K562 (cell line): ENCODE results near the gene CHPF. TPM values are rescaled to one million over a fixed set of nuclear protein-coding genes. Genes with fewer than 3 reads are reported as not detected.
A peak's percentile ranks its signal among the peaks of the same experiment; 100 is the strongest.

Experiments
- ATAC-seq: fragments of 200-7000 bp; cut with Tn5 transposase; 3 replicates; pipeline ENCODE4 v1.9.1; 2020; ENCODE audit warnings: moderate library complexity
- Bru-seq: library from RNA; stranded (reverse); fragments of 400-500 nt; gene quantifications from one replicate; lab custom pipeline; 2021; lab: Mats Ljungman, UMichigan
- BruChase-seq, 2 experiments: library from RNA; stranded (reverse); fragments of 400-500 nt; gene quantifications; one replicate each; lab custom pipeline; 2021; lab: Mats Ljungman, UMichigan
- BruUV-seq: library from RNA; stranded (reverse); fragments of 400-500 nt; replicated peaks from 2 replicates; lab custom pipeline; 2021; lab: Mats Ljungman, UMichigan
- CTCF ChIA-PET: fragments of 300-600 bp; formaldehyde crosslinking; extraction: SDS; loops from one replicate; lab custom pipeline; 2021; ENCODE audit warnings: low intra/inter-chr PET ratio; lab: Yijun Ruan, JAX
- POLR2A ChIA-PET: fragments of 300-600, 350-650 bp; sonication (Branson Sonifier 250); formaldehyde crosslinking; extraction: SDS; loops from one replicate; lab custom pipeline; 2021; ENCODE audit warnings: antibody characterized with exemption, inconsistent platforms; lab: Yijun Ruan, JAX
- DNase-seq, 4 experiments: peaks; one replicate each; pipeline versions ENCODE4 v3.0.0 to v3.0.0-alpha.2; 2011 to 2018; ENCODE audit warnings: low spot score in 3 of 4, mixed read lengths in 3 of 4; ENCODE audit errors: extremely low read depth in 1 of 4
- FAIRE-seq: peaks from 2 replicates; lab custom pipeline; 2011; peaks lifted over from hg19 to GRCh38; lab: Jason Lieb, UNC
- H2AFZ ChIP-seq: 2 replicates; pipeline ENCODE4 v1.6.0; 2011; ENCODE audit warnings: low read depth, low read length, control low read depth, inconsistent platforms
- H3K27ac ChIP-seq: fragments of 200-600 bp; 3 replicates; pipeline ENCODE4 v1.8.0; 2011; ENCODE audit warnings: low read depth, mild to moderate bottlenecking, control low read depth, inconsistent platforms, low read length, moderate library complexity, mixed read lengths; ENCODE audit errors: extremely low read depth
- H3K27me3 ChIP-seq, 2 experiments: fragments of 300-600 bp in 1 of 2; 2 replicates in 1 of 2; 3 replicates in 1 of 2; pipeline versions ENCODE4 v1.6.0 to v1.8.0; 2011; ENCODE audit warnings: inconsistent platforms in 2 of 2, low read length in 2 of 2, mild to moderate bottlenecking in 1 of 2, mixed read lengths in 1 of 2, moderate library complexity in 1 of 2; ENCODE audit not compliant: control insufficient read depth in 2 of 2, insufficient read depth in 2 of 2
- H3K36me3 ChIP-seq: fragments of 300-600 bp; 3 replicates; pipeline ENCODE4 v1.8.0; 2011; ENCODE audit warnings: mild to moderate bottlenecking, low read length, inconsistent platforms; ENCODE audit not compliant: control insufficient read depth, insufficient read depth
- H3K4me1 ChIP-seq, 2 experiments: fragments of 200-600 bp in 1 of 2; replicated peaks in 1 of 2; 2 replicates in 1 of 2; 3 replicates in 1 of 2; pipeline versions ENCODE4 v1.5.1 to v1.8.0; 2011; ENCODE audit warnings: inconsistent platforms in 2 of 2, low read length in 2 of 2, mild to moderate bottlenecking in 1 of 2, mixed read lengths in 1 of 2, moderate library complexity in 1 of 2; ENCODE audit not compliant: control insufficient read depth in 2 of 2, insufficient read depth in 2 of 2
- H3K4me2 ChIP-seq: 2 replicates; pipeline ENCODE4 v1.6.1; 2011; ENCODE audit warnings: low read length, control low read depth, inconsistent platforms, mixed read lengths; ENCODE audit not compliant: insufficient read depth
- H3K4me3 ChIP-seq: fragments of 200-600 bp; sonication (generic), shearing (Covaris generic); 2 replicates; pipeline ENCODE4 v1.5.1; 2016; ENCODE audit warnings: control low read depth, inconsistent platforms
- H3K79me2 ChIP-seq: fragments of 200-600 bp; 3 replicates; pipeline ENCODE4 v1.8.0; 2011; ENCODE audit warnings: low read length, inconsistent platforms; ENCODE audit not compliant: control insufficient read depth, insufficient read depth
- H3K9ac ChIP-seq, 2 experiments: 2 replicates each; pipeline versions ENCODE4 v1.6.0 to v1.6.1; 2011; ENCODE audit warnings: low read depth in 2 of 2, low read length in 2 of 2, control low read depth in 1 of 2, inconsistent platforms in 1 of 2, mild to moderate bottlenecking in 1 of 2, mixed read lengths in 1 of 2; ENCODE audit not compliant: insufficient read depth in 1 of 2
- H3K9me1 ChIP-seq: one replicate; pipeline ENCODE4 v1.6.0; 2011; ENCODE audit warnings: inconsistent platforms, mild to moderate bottlenecking, low read length, moderate library complexity; ENCODE audit not compliant: control insufficient read depth, insufficient read depth
- H3K9me3 ChIP-seq: replicated peaks from 2 replicates; pipeline ENCODE4 v1.5.1; 2011; ENCODE audit warnings: low read depth, low read length, inconsistent platforms; ENCODE audit not compliant: control insufficient read depth, insufficient read depth
- H4K20me1 ChIP-seq: replicated peaks from 2 replicates; pipeline ENCODE4 v1.6.1; 2011; ENCODE audit warnings: low read length, inconsistent platforms, mixed read lengths; ENCODE audit not compliant: control insufficient read depth, insufficient read depth
- CREM ChIP-seq: IDR thresholded peaks from 2 replicates; pipeline ENCODE4 v1.6.1; 2014; ENCODE audit warnings: antibody characterized with exemption, low read depth
- EGR1 ChIP-seq: fragments of 450-650 bp; conservative IDR thresholded peaks from 2 replicates; pipeline ENCODE4 v1.6.1; 2017; ENCODE audit warnings: mild to moderate bottlenecking
- MAZ ChIP-seq, 2 experiments: fragments of 450-650 bp in 1 of 2; sonication (generic) in 1 of 2; formaldehyde crosslinking; IDR thresholded peaks in 1 of 2; conservative IDR thresholded peaks in 1 of 2; 2 replicates each; pipeline versions ENCODE4 v1.4.0 to v1.5.0; 2020; ENCODE audit warnings: mild to moderate bottlenecking in 1 of 2, missing genetic modification reagents in 1 of 2
- PHF8 ChIP-seq: fragments of 200-600 bp; sonication (generic); IDR thresholded peaks from 2 replicates; pipeline ENCODE4 v1.6.1; 2012; ENCODE audit warnings: mixed run types, mild to moderate bottlenecking, inconsistent platforms, low read length, moderate library complexity, borderline replicate concordance
- WGBS: fragments of 100-300 bp; shearing (Covaris generic); methylation state at CpG from one replicate; pipeline ENCODE4 v1.1.6; 2016; ENCODE audit warnings: low coverage, mixed read lengths; ENCODE audit not compliant: insufficient coverage; ENCODE audit errors: missing lambda C conversion rate; 5-methylcytosine and 5-hydroxymethylcytosine counted together
- in situ Hi-C: fragments of 300-500 bp; cut with MboI; formaldehyde crosslinking; loops from 4 replicates; pipeline ENCODE4 v1.15.0; 2018; ENCODE audit warnings: inconsistent platforms, mixed read lengths
- intact Hi-C: fragments of 100-400 bp; cut with micrococcal nuclease; formaldehyde crosslinking; loops from 2 replicates; pipeline ENCODE4 v1.14.2; 2022
- long read RNA-seq, 3 experiments: library from polyadenylated mRNA in 2 of 3; library from RNA in 1 of 3; unstranded in 2 of 3; stranded (forward) in 1 of 3; transcript quantifications; one replicate each; pipeline ENCODE4 v2.0.0, GENCODE V29; 2019 to 2022
- polyA minus RNA-seq, 3 experiments: library from RNA; depleted of rRNA, polyadenylated mRNA; stranded (reverse); fragments of >200 nt; gene quantifications; 2 replicates each; pipeline ENCODE4 v1.2.3, GENCODE V29; 2011
- polyA plus RNA-seq, 8 experiments: library from polyadenylated mRNA; depleted of rRNA in 4 of 8; stranded (reverse) in 5 of 8; unstranded in 3 of 8; fragments of >200 nt; fragmentation: Nextera tagmentation in 2 of 8; fragmentation: Illumina TruSeq in 1 of 8; extraction: Ambion mirVana in 2 of 8; extraction: Trizol in 1 of 8; gene quantifications; 2 replicates each; pipeline versions ENCODE4 v1.2.1 to v1.2.3, GENCODE V29; 2011 to 2014; ENCODE audit warnings: inconsistent platforms in 1 of 8, missing spikeins in 1 of 8
- total RNA-seq, 7 experiments: library from RNA; depleted of rRNA in 6 of 7; stranded (reverse); fragments of >200 nt in 6 of 7; fragmentation: Illumina TruSeq in 2 of 7; extraction: Trizol in 2 of 7; gene quantifications; 2 replicates each; pipeline versions ENCODE4 v1.2.1 to v1.2.3, GENCODE V29; 2011 to 2021; ENCODE audit warnings: low replicate concordance in 1 of 7
- TF ChIP-seq, protein P1 (sequence below), 2 experiments: fragments of 450-650 bp in 1 of 2; sonication (generic) in 1 of 2; formaldehyde crosslinking in 1 of 2; IDR thresholded peaks in 1 of 2; conservative IDR thresholded peaks in 1 of 2; 2 replicates each; pipeline versions ENCODE4 v1.6.1 to v1.8.1; 2016 to 2023; ENCODE audit warnings: mild to moderate bottlenecking in 2 of 2, moderate library complexity in 2 of 2, inconsistent platforms in 1 of 2, missing genetic modification reagents in 1 of 2
- TF ChIP-seq, protein P2 (sequence below): fragments of 250-450 bp; sonication (Bioruptor Pico); IDR thresholded peaks from 2 replicates; pipeline ENCODE4 v1.4.0; 2020

The CHPF gene, protein sequence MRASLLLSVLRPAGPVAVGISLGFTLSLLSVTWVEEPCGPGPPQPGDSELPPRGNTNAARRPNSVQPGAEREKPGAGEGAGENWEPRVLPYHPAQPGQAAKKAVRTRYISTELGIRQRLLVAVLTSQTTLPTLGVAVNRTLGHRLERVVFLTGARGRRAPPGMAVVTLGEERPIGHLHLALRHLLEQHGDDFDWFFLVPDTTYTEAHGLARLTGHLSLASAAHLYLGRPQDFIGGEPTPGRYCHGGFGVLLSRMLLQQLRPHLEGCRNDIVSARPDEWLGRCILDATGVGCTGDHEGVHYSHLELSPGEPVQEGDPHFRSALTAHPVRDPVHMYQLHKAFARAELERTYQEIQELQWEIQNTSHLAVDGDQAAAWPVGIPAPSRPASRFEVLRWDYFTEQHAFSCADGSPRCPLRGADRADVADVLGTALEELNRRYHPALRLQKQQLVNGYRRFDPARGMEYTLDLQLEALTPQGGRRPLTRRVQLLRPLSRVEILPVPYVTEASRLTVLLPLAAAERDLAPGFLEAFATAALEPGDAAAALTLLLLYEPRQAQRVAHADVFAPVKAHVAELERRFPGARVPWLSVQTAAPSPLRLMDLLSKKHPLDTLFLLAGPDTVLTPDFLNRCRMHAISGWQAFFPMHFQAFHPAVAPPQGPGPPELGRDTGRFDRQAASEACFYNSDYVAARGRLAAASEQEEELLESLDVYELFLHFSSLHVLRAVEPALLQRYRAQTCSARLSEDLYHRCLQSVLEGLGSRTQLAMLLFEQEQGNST
- total RNA-seq (2011; cell fraction: chromatin; rRNA removed; ENCODE audit: low replicate concordance) = 9.1 and 46.2 TPM in 2 replicates
- 74.1 and 96.4 TPM in 2 replicates for total RNA-seq (2011; cell fraction: nucleolus; rRNA removed)
- 36.0 and 36.5 TPM in 2 replicates for total RNA-seq (2011; cell fraction: nucleoplasm; rRNA removed)
- total RNA-seq (2014; rRNA removed) = 57.2 and 67.6 TPM in 2 replicates
- total RNA-seq (2014; rRNA removed; fragmentation: Illumina TruSeq; extraction: Trizol) = 1.5 and 2.0 TPM in 2 replicates
- 7.9 and 9.0 TPM in 2 replicates for total RNA-seq (2015; rRNA removed; fragmentation: Illumina TruSeq; extraction: Trizol)
- total RNA-seq (2021) = 40.1 and 41.1 TPM in 2 replicates
- polyA plus RNA-seq (2011; rRNA removed) = 9.9 and 14.8 TPM in 2 replicates
- 22.8 and 80.8 TPM in 2 replicates for polyA plus RNA-seq (2011; cell fraction: cytosol; rRNA removed)
- polyA plus RNA-seq (2011; cell fraction: nucleus; rRNA removed) = 25.6 and 44.2 TPM in 2 replicates
- 22.4 and 47.7 TPM in 2 replicates for polyA plus RNA-seq (2012)
- 2.6 and 11.5 TPM in 2 replicates for polyA plus RNA-seq (2014; fragmentation: Illumina TruSeq; extraction: Trizol)
- under 1 TPM; 0.15 to 0.35 TPM for polyA plus RNA-seq (2014; fragmentation: Nextera tagmentation; extraction: Ambion mirVana)
- polyA plus RNA-seq (2014; rRNA removed) = 31.8 and 32.1 TPM in 2 replicates
- 3.4 and 5.3 TPM in 2 replicates for polyA minus RNA-seq (2011; rRNA and poly(A)+ RNA removed)
- 25.0 and 30.2 TPM in 2 replicates for polyA minus RNA-seq (2011; cell fraction: cytosol; rRNA and poly(A)+ RNA removed)
- 24.2 and 27.0 TPM in 2 replicates for polyA minus RNA-seq (2011; cell fraction: nucleus; rRNA and poly(A)+ RNA removed)
- Bru-seq, nascent RNA = percentile 75 among the genes with signal in this experiment
- percentile 61 among the genes with signal in this experiment for BruChase-seq, experiment 1, labeled RNA remaining after a 2-hour chase
- percentile 63 among the genes with signal in this experiment for BruChase-seq, experiment 2, labeled RNA remaining after a 6-hour chase
- long read RNA-seq, experiment 1, transcript CHPF-201 (4 exons, 3,013 nt) = minor isoform, 18 of 121 reads
- long read RNA-seq, experiment 1, transcript CHPF-202 (2 exons, 1,079 nt) = major isoform, 19 of 121 reads
- long read RNA-seq, experiment 1, partial matches to known transcripts = 46 of 121 reads
- long read RNA-seq, experiment 1, other reads (novel, unspliced or antisense) = 38 of 121 reads
- long read RNA-seq, experiment 2, transcript CHPF-202 (2 exons, 1,079 nt) = minor isoform, 7 of 55 reads
- long read RNA-seq, experiment 2, transcript CHPF-201 (4 exons, 3,013 nt) = major isoform, 32 of 55 reads
- long read RNA-seq, experiment 2, partial matches to known transcripts = 2 of 55 reads
- long read RNA-seq, experiment 2, other reads (novel, unspliced or antisense) = 13 of 55 reads
- long read RNA-seq, experiment 3, transcript CHPF-201 (4 exons, 3,013 nt) = major isoform, 9 of 18 reads
- long read RNA-seq, experiment 3, transcript CHPF-202 (2 exons, 1,079 nt) = minor isoform, 6 of 18 reads
- long read RNA-seq, experiment 3, partial matches to known transcripts = 3 of 18 reads
- long read RNA-seq, experiment 3, other reads (novel, unspliced or antisense) = 0 of 18 reads

DNA sequence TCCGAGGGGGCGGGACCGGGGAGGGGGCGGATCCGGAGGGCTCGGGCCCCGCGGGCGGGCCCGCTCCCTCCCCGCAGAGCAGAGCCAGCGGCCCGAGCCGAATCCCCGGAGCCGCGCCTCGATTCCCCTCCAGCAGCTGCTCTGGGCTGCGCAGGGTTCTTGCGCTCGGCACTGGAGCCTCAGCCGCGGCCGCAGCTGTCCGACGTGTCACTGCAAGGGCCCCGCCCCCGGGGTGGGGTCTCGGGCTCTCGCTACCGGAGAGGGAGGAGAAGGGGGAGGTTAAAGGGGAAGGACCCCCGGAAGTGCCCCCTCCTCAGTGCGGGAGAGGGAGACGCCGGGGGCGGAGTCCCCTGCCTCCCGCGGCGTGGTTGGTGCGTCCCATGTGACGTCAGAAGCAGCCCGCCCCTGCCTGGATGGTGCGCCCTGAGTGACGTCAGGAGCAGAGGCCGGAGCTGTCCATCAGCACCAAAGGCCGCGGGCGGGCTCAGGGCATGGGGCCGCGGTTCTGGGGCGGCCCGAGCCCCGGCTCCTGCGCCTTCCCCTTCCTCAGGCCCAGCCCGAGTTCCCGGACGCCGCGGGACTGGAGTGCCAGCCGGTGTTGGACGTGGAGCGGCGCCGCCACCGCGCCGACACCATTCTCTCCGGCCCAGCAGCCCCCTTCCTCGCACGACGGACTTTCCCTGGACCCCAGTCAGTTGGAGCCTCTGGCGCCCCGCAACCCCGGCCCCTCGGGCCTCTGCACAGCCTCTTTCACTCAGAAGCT lies at the start of gene CHPF, which contains the start of gene TMEM198:
Gene CHPF, minus strand, starts transcription at position 214 of the 763 bp plus-strand sequence. CDS start 271 bp downstream, outside the sequence.
Gene TMEM198, plus strand, starts transcription at position 433 of the 763 bp plus-strand sequence. CDS start 700 bp downstream, outside the sequence.
- intact Hi-C loops = loop anchor here (2.0 to 5.0 kb wide), 3 partner anchors 27 to 183 kb away; partner anchors contain the start of genes OBSL1 and SLC4A3
- Histone ChIP-seq H3K9ac (peak within 1 kb of the TSS; percentile 64 to 94), H3K9me3 (no peaks in the 10 kb centered on the region), H3K79me2 (peaks cover 17% of the 10 kb centered on the region), H3K9me1 (no peaks in the 10 kb centered on the region), H3K4me1 (peaks cover 0 to 53% of the 10 kb centered on the region in 2 experiments; a peak in 3 of 5 replicates), H3K36me3 (peaks cover 26% of the 10 kb centered on the region; the same call in 2 of the 3 replicates), H3K4me3 (peak within 1 kb of the TSS; percentile 83), H3K27me3 (no peaks in the 10 kb centered on the region), H4K20me1 (peaks cover 10% of the 10 kb centered on the region; the same call in 1 of the 2 replicates), H3K4me2 (peak within 1 kb of the TSS; percentile 75), H2AFZ (peak within 1 kb of the TSS; percentile 55; the same call in 1 of the 2 replicates), H3K27ac (peak within 1 kb of the TSS; percentile 74)
- POLR2A ChIA-PET = no interaction called here
- CTCF ChIA-PET = interaction anchor here (0.7 to 3.8 kb wide), 3 partner anchors 99 to 146 kb away, joined by 3 to 80 read pairs (median 22); no protein-coding TSS in a partner anchor
- no TSS peak for BruUV-seq
- in situ Hi-C loops = loop anchor here (5.0 to 10.0 kb wide), 2 partner anchors 99 to 151 kb away; no protein-coding TSS in a partner anchor
- WGBS = 1% methylated on average over 20 of the region's 75 CpGs
- DNase-seq = peak; percentile 92 to 98 (median 94)
- peak; percentile 89 for ATAC-seq
- FAIRE-seq = peak; percentile 90
- TF ChIP-seq PHF8 (peak; percentile 27; the same call in 1 of the 2 replicates), CREM (peak; percentile 98), EGR1 (peak; percentile 53), MAZ (CRISPR knock-in tag; conservative IDR thresholded peaks at IDR 0.05 in 1 of 2, IDR thresholded peaks at IDR 0.05 in 1 of 2) (peak; percentile 93 to 99)
- TF ChIP-seq, protein P1, sequence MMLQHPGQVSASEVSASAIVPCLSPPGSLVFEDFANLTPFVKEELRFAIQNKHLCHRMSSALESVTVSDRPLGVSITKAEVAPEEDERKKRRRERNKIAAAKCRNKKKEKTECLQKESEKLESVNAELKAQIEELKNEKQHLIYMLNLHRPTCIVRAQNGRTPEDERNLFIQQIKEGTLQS (IDR thresholded peaks at IDR 0.05) = peak; percentile 90
- TF ChIP-seq, protein P1 (CRISPR knock-in tag; conservative IDR thresholded peaks at IDR 0.05) = no peak
- TF ChIP-seq, protein P2, sequence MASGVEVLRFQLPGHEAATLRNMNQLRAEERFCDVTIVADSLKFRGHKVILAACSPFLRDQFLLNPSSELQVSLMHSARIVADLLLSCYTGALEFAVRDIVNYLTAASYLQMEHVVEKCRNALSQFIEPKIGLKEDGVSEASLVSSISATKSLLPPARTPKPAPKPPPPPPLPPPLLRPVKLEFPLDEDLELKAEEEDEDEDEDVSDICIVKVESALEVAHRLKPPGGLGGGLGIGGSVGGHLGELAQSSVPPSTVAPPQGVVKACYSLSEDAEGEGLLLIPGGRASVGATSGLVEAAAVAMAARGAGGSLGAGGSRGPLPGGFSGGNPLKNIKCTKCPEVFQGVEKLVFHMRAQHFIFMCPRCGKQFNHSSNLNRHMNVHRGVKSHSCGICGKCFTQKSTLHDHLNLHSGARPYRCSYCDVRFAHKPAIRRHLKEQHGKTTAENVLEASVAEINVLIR (CRISPR knock-in tag) = peak; percentile 91
